ENCODE results near the gene MTFR1L. TPM values are rescaled to one million over a fixed set of nuclear protein-coding genes. Genes with fewer than 3 reads are reported as not detected.

MTFR1L gene
- total RNA-seq, 1 donor from 2014 or later = 222 TPM

DNA sequence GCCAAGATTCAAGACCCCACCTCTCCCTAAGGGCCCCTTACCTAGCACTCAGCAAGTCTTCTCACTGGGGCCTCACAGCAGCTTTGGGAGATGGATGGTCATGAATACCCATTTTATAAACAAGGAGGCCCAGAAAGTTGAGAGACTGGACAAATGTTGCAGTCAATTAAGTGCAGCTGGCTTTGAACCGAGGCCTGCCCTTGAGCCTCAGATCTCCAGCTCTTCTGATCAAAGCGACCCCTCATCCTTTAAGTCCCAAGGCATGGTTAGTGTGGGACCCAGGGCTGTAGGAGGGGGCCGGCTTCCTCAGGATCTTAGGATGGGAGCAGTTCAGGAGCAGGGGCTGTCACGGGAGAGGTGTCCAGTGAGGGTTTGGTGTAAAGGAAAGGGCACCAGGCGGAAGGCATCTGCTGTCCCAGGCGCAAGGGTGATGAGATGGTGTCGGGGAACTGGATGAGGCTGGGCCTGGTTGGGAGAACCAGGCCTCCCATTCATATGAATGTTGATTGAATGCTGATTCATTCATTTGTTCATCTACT lies 5.1 kb upstream of the MTFR1L start:
- no peak for ATAC-seq (ENCODE audit: poor library complexity)
- intact Hi-C loops (cut with DNase I) = loop anchor here (5.0 to 10.0 kb wide), 3 partner anchors 202 to 570 kb away; partner anchors contain the start of gene RSRP1
- DNase-seq = no peak

DNA sequence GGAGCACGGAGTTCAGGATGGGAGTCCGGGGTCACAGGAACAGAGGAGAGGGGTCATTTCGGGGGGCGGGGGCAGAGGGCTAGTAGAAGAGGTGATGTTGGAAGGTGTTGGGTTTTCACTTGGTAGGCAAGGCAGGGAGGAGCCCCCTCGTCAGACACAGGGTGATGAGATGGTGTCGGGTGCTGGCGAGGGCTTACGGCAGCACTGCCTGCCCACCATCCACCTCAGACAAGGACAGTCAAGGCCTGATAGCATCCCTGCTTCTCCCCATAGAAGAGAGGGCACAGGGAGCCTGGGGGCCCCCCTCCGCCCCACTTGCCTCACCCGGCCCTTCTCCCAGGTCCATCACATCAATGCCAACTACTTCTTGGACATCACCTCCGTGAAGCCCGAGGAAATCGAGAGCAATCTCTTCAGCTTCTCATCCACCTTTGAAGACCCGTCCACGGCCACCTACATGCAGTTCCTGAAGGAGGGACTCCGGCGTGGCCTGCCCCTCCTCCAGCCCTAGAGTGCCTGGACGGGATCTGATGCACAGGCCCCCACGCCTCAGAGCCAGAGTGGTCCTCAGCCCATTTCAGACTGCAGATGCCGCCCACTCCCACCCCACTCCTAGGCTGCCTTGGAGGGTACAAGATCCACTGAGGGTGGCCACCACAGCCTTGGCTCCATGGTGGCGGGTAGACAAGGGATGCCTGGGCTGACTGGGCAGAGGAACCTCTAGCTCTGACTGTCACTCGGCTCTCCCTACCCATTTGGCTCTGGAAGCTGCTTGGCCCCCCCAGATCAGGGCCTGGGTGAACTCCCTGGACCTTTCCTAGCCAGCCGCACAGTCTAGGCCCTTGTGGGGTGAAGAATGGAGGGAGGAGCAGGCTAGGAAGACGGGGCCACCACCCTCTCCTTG lies 4.3 kb upstream of the MTFR1L start:
- ATAC-seq (ENCODE audit: poor library complexity) (no peak), DNase-seq (no peak)
- intact Hi-C loops (cut with DNase I) = loop anchor here (10.0 kb wide), 2 partner anchors 411 to 571 kb away; partner anchors contain the start of gene RSRP1

DNA sequence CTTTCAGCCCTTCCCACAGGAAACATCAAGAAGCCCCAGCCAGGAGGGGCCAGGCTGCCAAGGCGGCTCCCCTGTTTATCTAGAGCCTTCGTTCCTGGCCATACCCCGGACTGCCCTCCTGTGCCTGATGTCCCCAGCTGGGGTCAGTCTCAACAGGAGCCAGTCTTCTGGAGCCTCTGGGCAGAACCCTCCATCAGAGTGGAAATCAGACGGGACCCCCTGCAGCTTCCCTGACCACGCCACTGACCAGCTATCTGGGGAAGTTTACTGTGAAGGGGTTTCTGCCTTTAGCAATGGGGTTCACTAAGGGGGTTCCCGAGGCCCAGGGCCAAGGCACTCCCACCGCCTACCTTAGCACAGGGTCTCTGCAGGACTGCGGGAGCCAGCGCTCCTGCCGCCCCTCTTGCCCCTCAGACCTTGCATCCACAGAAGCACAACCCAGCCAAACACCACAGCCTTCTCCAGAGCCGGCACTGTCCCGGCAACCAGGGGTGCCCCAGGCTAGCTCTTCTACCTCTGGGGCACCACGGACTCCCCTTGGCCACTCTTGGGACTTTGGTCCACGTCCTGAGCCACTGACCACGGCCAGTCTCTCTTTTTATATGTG lies 3.5 kb upstream of the MTFR1L start:
- ATAC-seq (ENCODE audit: poor library complexity) = no peak

DNA sequence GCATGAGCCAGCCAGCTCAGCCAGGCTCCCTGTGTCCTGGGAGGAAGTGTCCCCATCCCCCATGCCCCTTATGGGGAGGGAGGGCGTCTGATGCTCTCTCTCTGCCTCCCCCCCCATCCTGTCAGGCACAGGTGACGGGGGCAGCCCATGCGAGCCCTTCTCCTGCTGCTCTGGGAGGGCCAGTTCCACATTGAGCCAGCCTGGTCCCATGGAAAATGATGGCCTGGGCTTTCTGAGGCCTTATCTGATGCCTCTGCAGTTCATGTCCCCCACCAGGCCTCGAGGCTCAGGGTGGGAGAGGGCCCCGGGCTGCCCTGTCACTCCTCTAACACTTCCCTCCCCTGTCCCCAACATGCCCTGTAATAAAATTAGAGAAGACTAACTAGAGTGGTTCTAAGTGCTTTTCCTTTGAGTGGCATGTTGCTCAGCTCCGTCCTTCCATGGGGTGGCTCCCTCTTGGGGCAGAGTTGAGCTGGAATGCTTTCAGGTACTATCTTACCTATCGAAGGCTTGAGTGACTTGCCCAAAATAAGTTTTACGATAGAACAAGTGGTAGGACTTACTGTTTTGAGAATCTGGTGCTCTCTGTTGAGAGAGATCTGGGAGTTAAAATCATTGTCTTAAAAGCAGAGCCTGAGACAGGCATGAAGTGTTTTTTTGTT lies 1.8 kb upstream of the MTFR1L start:
- DNase-seq (no peak), ATAC-seq (ENCODE audit: poor library complexity) (no peak)

More for the DNA sequence above, 3.5 kb upstream of the MTFR1L start:
- intact Hi-C loops (cut with DNase I) = loop anchor here (10.0 kb wide), 2 partner anchors 411 to 571 kb away; partner anchors contain the start of gene RSRP1
- no peak for DNase-seq

DNA sequence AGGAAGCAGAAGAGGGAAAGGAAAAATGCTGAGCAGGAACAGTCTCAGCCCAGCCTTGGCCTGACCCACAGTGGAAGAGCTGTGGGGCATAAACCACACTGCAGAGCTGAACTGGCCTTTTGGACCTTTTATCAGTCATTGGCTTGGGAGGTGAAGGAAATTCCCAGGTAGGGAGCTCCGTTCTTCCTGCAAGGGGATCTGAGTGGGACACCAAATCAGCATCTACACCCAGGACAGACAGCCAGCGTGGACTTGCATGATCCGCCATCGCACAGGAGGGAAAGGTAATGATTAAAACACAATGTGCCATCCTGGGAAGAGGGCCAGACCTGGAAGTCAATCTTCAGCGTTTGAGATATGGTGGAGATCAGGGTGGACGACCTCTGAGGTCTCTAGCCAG lies 1.2 kb upstream of the MTFR1L start:
- ATAC-seq (ENCODE audit: poor library complexity) (no peak), DNase-seq (no peak)
- intact Hi-C loops (cut with DNase I) = loop anchor here (10.0 kb wide), 2 partner anchors 414 to 574 kb away; partner anchors contain the start of gene RSRP1

More for the DNA sequence above, 1.8 kb upstream of the MTFR1L start:
- intact Hi-C loops (cut with DNase I) = loop anchor here (10.0 kb wide), 2 partner anchors 413 to 573 kb away; partner anchors contain the start of gene RSRP1

DNA sequence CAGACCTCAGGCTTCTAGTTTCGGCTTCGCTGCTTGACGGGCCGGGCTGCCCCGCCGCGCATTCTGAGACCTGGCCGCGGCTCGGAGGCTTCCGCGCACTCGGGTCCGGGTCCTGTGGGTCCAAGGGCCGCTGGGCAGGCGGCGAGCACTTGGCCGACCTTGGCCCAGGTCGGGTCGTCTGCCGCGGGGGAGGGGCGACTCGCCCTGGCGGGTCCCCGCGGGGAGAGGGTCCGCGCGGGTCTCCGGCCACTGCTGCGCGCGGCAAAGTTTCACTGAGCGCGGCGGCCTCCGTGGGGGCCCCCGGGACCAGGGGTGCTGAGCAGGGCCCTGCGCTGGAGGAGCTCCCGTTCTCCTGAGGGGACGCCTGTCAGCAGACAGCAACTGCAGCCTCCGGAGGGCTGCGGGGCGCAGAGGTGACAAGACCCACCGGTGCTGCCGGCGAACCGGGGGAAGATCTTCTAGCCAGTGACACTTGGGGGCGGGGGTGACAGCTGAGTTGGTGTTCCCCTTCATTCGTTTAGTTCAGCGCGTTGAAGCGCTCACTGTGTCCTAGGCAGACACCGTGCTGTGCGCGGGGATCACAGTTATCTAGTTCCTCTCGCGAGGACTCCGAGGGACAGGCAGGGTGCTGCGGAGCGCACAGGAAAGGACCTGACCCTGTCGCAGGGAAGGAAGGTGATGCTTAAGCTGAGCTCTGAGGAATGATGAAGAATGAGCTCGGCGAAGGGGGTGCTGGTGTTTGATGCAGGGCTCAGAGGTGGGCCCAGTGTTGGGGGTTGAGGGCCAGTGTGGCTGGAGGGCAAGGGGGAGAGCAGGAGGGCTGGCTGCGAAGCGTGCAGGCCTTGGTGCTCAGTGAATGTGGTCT lies 725 bp downstream of the MTFR1L start:
- DNase-seq (peak; percentile 72), ATAC-seq (ENCODE audit: poor library complexity) (peak; percentile 58)
- intact Hi-C loops (cut with DNase I) = no loop called here

DNA sequence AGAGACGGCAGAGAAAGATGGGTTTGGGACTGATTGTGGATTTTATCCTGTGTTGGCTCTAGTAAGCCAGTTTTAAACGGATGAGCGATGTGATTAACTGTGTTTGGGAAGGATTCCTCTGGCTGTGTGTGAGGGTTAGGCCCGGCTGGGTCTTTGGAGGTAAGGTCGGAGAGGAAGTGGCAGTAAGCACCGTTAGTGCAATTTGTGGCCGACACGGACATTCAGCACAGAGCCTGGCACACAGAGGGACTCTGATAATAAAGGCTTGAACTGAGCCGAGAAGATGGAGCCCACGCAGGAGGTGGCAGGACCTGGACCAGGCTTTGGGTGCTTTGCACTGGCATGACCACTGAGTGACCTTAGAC lies 1.3 kb downstream of the MTFR1L start:
- intact Hi-C loops (cut with DNase I) = no loop called here
- no peak for DNase-seq
- no peak for ATAC-seq (ENCODE audit: poor library complexity)

DNA sequence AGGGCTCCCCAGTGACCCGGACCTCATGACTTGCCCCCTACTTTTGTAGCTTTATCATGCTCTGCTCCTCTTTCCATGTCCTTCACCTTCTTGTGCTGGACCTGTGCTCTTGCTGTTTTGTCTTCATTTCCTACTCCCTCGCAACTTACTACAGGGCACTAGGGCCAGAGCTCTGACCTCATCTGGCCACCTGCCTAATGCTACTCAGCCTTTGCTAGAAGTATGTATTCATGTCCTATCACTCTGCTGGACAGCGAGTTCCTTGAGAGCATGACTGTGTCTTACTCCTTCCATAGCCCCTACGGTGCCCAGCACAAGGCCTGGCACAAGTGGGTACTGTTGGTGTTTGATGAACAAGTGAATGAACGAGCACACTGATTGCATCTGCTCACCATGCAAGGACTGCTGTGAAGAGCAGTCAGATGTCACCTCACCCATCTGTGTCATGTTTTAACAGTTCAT lies 1.9 kb downstream of the MTFR1L start:
- DNase-seq = no peak
- ATAC-seq (ENCODE audit: poor library complexity) = no peak
- intact Hi-C loops (cut with DNase I) = no loop called here

DNA sequence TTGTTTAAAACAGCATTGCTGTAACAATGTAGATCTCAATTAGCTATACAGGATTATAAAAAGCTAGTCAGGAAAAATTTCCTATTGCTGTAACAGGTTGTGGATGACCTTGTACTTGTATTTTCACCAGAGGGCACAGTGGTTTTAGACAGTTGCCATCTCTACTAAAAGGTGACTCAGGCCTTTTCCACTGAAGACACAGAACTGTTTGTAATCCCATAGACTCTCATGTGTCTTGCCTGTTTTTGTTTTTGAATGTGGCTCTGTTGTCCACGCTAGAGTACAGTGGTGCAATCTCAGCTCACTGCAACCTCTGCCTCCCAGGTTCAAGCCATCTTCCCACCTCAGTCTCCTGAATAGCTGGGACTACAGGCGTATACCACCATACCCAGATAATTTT lies 5.9 kb downstream of the MTFR1L start:
- intact Hi-C loops (cut with DNase I) = no loop called here
- no peak for ATAC-seq (ENCODE audit: poor library complexity)

DNA sequence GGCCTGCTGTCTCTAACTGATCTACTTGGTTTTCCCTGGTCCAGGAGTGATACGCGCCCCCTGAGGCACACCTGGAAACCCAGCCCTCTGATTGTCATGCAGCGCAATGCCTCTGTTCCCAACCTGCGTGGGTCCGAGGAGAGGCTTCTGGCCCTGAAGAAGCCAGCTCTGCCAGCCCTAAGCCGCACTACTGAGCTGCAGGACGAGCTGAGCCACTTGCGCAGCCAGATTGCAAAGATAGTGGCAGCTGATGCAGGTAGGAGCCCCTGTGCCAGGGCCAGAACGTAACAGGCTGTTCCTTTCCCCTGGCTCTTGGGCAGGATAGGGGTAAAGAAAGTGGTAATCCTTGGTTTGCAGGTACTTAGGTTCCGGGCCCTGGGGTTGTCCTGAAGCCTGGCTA lies 6.8 kb downstream of the MTFR1L start:
- no peak for ATAC-seq (ENCODE audit: poor library complexity)
- DNase-seq = no peak
- intact Hi-C loops (cut with DNase I) = no loop called here

More for the DNA sequence above, 5.9 kb downstream of the MTFR1L start:
- no peak for DNase-seq

DNA sequence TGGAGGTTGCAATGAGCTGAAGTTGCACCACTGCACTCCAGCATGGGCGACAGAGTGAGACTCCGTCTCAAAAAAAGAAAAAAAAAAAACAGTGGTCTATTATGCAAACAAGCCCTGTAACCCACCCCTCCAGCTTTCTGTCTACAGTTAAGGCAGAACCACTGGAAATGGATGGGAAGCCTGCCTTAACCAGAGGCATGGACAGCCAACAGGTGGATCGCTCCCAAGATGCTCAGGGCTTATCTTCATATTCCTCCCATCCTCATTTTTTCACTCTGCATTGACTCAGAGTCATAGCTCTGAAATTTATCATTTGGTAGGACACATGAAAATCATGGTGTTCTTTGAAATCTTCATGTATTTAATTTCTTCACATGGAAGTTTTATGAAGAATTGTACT lies 8.7 kb downstream of the MTFR1L start:
- ATAC-seq (ENCODE audit: poor library complexity) (no peak), DNase-seq (no peak)
- intact Hi-C loops (cut with DNase I) = no loop called here

DNA sequence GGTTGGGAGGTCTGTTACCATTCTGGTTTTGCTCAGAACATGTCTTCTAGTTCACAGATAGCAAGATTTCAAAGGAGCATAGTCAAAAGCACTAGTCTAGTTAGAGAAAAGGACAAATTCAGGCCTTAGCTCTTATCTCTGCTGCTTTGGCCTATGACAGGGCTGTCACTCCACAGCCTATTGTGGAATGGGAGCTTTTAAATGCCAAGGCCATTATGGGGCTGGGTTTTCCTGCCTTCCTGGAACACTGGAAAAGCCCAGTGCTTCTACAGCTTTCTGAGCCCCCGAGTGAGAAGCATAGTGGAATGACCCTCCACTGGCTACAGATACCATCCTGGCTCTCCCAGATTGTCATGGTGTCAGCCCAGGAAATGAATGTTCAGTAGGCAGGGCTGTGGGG lies 9.3 kb downstream of the MTFR1L start:
- no peak for DNase-seq
- no peak for ATAC-seq (ENCODE audit: poor library complexity)
- intact Hi-C loops (cut with DNase I) = no loop called here

DNA sequence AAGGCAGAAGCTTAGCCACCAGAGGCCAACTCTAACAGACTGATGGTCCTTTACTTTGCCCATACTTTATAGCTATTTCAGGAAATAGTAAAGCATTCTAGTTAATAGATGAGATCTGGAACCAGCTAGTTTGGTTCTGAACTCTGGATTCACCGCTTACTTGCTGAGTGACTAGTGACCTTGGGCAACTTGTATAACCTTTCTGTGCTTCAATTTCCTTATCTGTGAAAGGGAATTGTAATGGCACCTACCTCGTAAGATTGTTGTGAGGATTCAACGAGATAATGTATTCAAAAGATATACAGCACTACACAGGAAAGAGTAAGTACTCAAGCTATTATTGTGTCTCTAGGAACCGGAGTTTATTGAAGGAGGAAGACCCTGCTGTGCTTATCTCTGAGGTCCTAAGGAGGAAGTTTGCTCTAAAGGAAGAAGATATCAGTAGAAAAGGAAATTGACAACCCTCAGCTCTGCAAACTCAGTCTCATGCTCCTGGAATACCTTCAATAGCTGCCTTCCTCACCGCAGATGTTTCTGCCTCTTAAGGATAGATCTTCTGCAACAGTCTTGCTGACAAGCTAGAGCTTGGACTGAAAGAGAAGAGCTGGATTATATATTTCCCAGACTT lies 11.9 kb downstream of the MTFR1L start:
- no peak for DNase-seq
- ATAC-seq (ENCODE audit: poor library complexity) = no peak
- intact Hi-C loops (cut with DNase I) = no loop called here

DNA sequence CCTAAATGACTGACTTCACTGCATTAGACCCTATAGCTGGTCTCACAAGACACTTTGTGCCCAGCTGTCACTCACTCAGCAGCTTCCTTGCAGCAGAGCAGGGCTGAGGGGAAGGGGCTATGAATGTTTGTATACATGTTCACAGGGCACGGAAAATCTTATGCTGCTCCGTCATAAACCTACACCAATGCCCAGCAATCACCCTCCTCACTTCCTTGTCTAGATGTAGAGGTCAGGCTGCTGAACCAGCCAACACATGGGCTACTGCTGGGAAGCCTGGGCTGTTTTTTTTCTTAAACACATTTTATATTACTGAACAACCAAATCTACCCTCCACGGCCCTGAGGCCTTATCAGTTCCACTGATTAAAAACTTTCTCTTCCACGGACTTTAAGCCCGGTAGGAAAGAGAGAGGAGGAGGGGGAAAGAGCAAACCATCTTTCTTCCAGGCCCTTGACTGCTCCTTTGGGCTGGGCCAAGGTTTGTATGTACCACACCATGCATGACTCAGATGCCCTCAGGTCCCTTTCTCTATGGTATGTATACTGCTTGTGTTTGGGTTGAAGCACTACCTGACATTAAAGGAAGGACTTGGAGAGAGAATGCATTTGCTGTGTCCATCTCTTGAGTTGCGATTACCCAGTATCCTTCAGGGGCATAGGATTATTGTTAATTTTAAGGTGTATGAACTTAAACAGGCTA lies 12.7 kb downstream of the MTFR1L start:
- intact Hi-C loops (cut with DNase I) = no loop called here
- no peak for ATAC-seq (ENCODE audit: poor library complexity)

DNA sequence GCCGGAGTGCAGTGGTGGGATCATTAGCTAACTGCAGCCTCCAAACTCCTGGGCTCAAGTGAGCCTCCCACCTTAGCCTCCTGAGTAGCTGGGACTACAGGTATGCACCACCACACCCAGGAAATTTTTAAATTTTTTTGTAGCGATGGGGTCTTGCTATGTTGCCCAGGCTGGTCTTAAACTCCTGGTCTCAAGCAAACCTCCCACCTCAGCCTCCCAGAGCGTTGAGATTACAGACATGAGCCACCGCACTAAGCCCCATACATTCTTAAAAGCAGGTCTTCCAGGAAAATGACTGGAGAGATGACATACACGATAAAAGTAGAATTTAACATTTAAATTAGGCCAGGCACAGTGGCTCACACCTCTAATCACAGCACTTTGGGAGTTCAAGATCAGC lies 13.4 kb downstream of the MTFR1L start:
- intact Hi-C loops (cut with DNase I) = no loop called here
- DNase-seq = no peak
- ATAC-seq (ENCODE audit: poor library complexity) = no peak

More for the DNA sequence above, 12.7 kb downstream of the MTFR1L start:
- no peak for DNase-seq

DNA sequence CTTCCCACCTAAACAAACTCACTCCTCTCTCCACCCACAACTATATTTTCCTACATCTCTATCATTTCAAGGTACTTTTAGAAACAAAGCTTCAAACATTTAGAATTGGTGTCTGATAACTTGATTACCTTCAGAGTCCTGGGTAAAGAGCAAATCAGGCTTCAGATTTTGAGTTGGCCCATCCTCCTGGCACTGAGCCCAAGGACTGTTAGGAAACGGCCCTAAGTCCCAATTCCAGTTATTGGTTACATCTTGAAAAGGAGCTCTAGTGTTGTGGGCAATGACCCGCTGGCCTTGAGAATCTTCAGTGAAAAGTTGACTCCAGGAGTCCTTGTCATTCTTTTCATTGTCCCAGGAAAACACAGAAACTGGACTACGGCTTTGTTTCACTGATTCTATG lies 15.1 kb downstream of the MTFR1L start:
- no peak for ATAC-seq (ENCODE audit: poor library complexity)
- no peak for DNase-seq
- intact Hi-C loops (cut with DNase I) = no loop called here

DNA sequence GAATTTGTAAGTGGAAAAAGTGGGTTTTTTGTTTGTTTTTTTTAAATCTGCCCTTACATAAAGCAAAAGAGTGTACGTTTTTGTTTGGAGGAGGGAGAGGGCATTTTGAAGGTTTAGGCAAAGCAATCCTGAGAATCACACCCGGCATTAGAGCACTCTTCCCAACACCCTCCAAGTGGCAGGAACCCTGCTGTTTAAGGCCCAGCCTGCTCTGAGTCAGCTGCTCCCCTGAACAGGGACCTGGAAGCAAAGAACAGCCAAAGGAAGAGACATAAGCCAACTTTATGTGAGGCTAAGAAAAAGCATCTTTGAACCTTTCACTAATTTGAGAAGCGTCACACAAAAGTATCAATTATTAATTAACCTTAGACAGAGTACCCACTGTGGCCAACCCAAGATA lies 16.9 kb downstream of the MTFR1L start:
- intact Hi-C loops (cut with DNase I) = no loop called here
- ATAC-seq (ENCODE audit: poor library complexity) (no peak), DNase-seq (no peak)

Measured in Right ventricle myocardium superior (tissue), 1 donor.